Brain microvascular endothelial cell (primary cell): ENCODE results near the gene PNMA1.

Experiments
- DNase-seq: peaks from one replicate; pipeline ENCODE4 v3.0.0-alpha.2; 2020
- H3K27ac ChIP-seq: fragments of 250-450 bp; sonication (Bioruptor Pico); 2 replicates; pipeline ENCODE4 v1.5.1; 2020; ENCODE audit warnings: mild to moderate bottlenecking, moderate library complexity
- H3K27me3 ChIP-seq: fragments of 250-450 bp; sonication (Bioruptor Pico); replicated peaks from 2 replicates; pipeline ENCODE4 v1.5.1; 2020; ENCODE audit warnings: mild to moderate bottlenecking
- H3K36me3 ChIP-seq: fragments of 250-450 bp; sonication (Bioruptor Pico); replicated peaks from 2 replicates; pipeline ENCODE4 v1.5.1; 2020; ENCODE audit warnings: mild to moderate bottlenecking
- H3K4me3 ChIP-seq: 2 replicates; pipeline ENCODE4 v1.5.1; 2011; ENCODE audit warnings: low read depth, mild to moderate bottlenecking, control low read depth, low read length, moderate library complexity
- CTCF ChIP-seq: IDR thresholded peaks from 2 replicates; pipeline ENCODE4 v1.5.1; 2011; ENCODE audit warnings: low read depth, mild to moderate bottlenecking, moderate library complexity, low read length, control low read depth, inconsistent platforms; ENCODE audit errors: missing control alignments
- in situ Hi-C: cut with HindIII; loops from 2 replicates; pipeline ENCODE4 v1.10.0; 2017; ENCODE audit warnings: low sequenced_read_pairs, low pct_ligation_motif_present

The PNMA1 gene

GRCh38 chr14:73678698-73679097 lies 35.5 kb downstream of the PNMA1 start:
- no peak for DNase-seq
- no peaks in the 10 kb centered on the region for H3K27me3 ChIP-seq
- in situ Hi-C loops: no loop called here
- H3K4me3 ChIP-seq: no peak overlapping the region
- H3K36me3 ChIP-seq: no peaks in the 10 kb centered on the region
- no peak overlapping the region for H3K27ac ChIP-seq
- no peak for TF ChIP-seq CTCF

GRCh38 chr14:73674986-73675385 lies 39.2 kb downstream of the PNMA1 start:
- in situ Hi-C loops: no loop called here
- no peak overlapping the region for H3K4me3 ChIP-seq
- no peaks in the 10 kb centered on the region for H3K36me3 ChIP-seq
- TF ChIP-seq CTCF: no peak
- no peaks in the 10 kb centered on the region for H3K27me3 ChIP-seq
- DNase-seq: no peak
- no peak overlapping the region for H3K27ac ChIP-seq

- in situ Hi-C loops: no loop called here
- no peaks in the 10 kb centered on the region for H3K36me3 ChIP-seq
Measured at GRCh38 chr14:73667854-73668253, 46.3 kb downstream of the PNMA1 start.

GRCh38 chr14:73666583-73666982 lies 47.6 kb downstream of the PNMA1 start:
- no peaks in the 10 kb centered on the region for H3K27me3 ChIP-seq
- DNase-seq: no peak
- H3K36me3 ChIP-seq: no peaks in the 10 kb centered on the region
- in situ Hi-C loops: no loop called here
- H3K4me3 ChIP-seq: no peak overlapping the region
- H3K27ac ChIP-seq: no peak overlapping the region
- no peak for TF ChIP-seq CTCF

More at GRCh38 chr14:73667854-73668253, 46.3 kb downstream of the PNMA1 start:
- no peak overlapping the region for H3K27ac ChIP-seq
- no peak overlapping the region for H3K4me3 ChIP-seq
- TF ChIP-seq CTCF: no peak
- H3K27me3 ChIP-seq: no peaks in the 10 kb centered on the region
- no peak for DNase-seq

- Histone ChIP-seq H3K4me3 (no peak overlapping the region), H3K27me3 (no peaks in the 10 kb centered on the region), H3K27ac (no peak overlapping the region), H3K36me3 (no peaks in the 10 kb centered on the region)
- no peak for TF ChIP-seq CTCF
- in situ Hi-C loops: no loop called here
- no peak for DNase-seq
Measured at GRCh38 chr14:73665130-73665529, 49.1 kb downstream of the PNMA1 start.

GRCh38 chr14:73663548-73664212 lies 50.5 kb downstream of the PNMA1 start:
- TF ChIP-seq CTCF: no peak
- H3K4me3 ChIP-seq: no peak overlapping the region
- no peaks in the 10 kb centered on the region for H3K36me3 ChIP-seq
- DNase-seq: no peak
- H3K27me3 ChIP-seq: no peaks in the 10 kb centered on the region
- H3K27ac ChIP-seq: no peak overlapping the region
- in situ Hi-C loops: no loop called here
